K562 (cell line): ENCODE data around the gene MLST8. TPM values are rescaled to one million over a fixed set of nuclear protein-coding genes. Genes with fewer than 3 reads are reported as not detected.

Experiments used
- ATAC-seq: fragments of 200-7000 bp; cut with Tn5 transposase; 3 replicates; pipeline ENCODE4 v1.9.1; 2020; ENCODE audit warnings: moderate library complexity
- BruUV-seq: library from RNA; stranded (reverse); fragments of 400-500 nt; replicated peaks from 2 replicates; lab custom pipeline; 2021; lab: Mats Ljungman, UMichigan
- CTCF ChIA-PET: fragments of 300-600 bp; formaldehyde crosslinking; extraction: SDS; loops from one replicate; lab custom pipeline; 2021; ENCODE audit warnings: low intra/inter-chr PET ratio; lab: Yijun Ruan, JAX
- POLR2A ChIA-PET: fragments of 300-600, 350-650 bp; sonication (Branson Sonifier 250); formaldehyde crosslinking; extraction: SDS; loops from one replicate; lab custom pipeline; 2021; ENCODE audit warnings: antibody characterized with exemption, inconsistent platforms; lab: Yijun Ruan, JAX
- DNase-seq, 4 experiments: peaks; one replicate each; pipeline versions ENCODE4 v3.0.0 to v3.0.0-alpha.2; 2011 to 2018; ENCODE audit warnings: low spot score in 3 of 4, mixed read lengths in 3 of 4; ENCODE audit errors: extremely low read depth in 1 of 4
- FAIRE-seq: peaks from 2 replicates; lab custom pipeline; 2011; peaks lifted over from hg19 to GRCh38; lab: Jason Lieb, UNC
- H2AFZ ChIP-seq: 2 replicates; pipeline ENCODE4 v1.6.0; 2011; ENCODE audit warnings: low read depth, low read length, control low read depth, inconsistent platforms
- H3K27ac ChIP-seq: fragments of 200-600 bp; 3 replicates; pipeline ENCODE4 v1.8.0; 2011; ENCODE audit warnings: low read depth, mild to moderate bottlenecking, control low read depth, inconsistent platforms, low read length, moderate library complexity, mixed read lengths; ENCODE audit errors: extremely low read depth
- H3K27me3 ChIP-seq, 2 experiments: fragments of 300-600 bp in 1 of 2; 2 replicates in 1 of 2; 3 replicates in 1 of 2; pipeline versions ENCODE4 v1.6.0 to v1.8.0; 2011; ENCODE audit warnings: inconsistent platforms in 2 of 2, low read length in 2 of 2, mild to moderate bottlenecking in 1 of 2, mixed read lengths in 1 of 2, moderate library complexity in 1 of 2; ENCODE audit not compliant: control insufficient read depth in 2 of 2, insufficient read depth in 2 of 2
- H3K36me3 ChIP-seq: fragments of 300-600 bp; 3 replicates; pipeline ENCODE4 v1.8.0; 2011; ENCODE audit warnings: mild to moderate bottlenecking, low read length, inconsistent platforms; ENCODE audit not compliant: control insufficient read depth, insufficient read depth
- H3K4me1 ChIP-seq, 2 experiments: fragments of 200-600 bp in 1 of 2; replicated peaks in 1 of 2; 2 replicates in 1 of 2; 3 replicates in 1 of 2; pipeline versions ENCODE4 v1.5.1 to v1.8.0; 2011; ENCODE audit warnings: inconsistent platforms in 2 of 2, low read length in 2 of 2, mild to moderate bottlenecking in 1 of 2, mixed read lengths in 1 of 2, moderate library complexity in 1 of 2; ENCODE audit not compliant: control insufficient read depth in 2 of 2, insufficient read depth in 2 of 2
- H3K4me2 ChIP-seq: 2 replicates; pipeline ENCODE4 v1.6.1; 2011; ENCODE audit warnings: low read length, control low read depth, inconsistent platforms, mixed read lengths; ENCODE audit not compliant: insufficient read depth
- H3K4me3 ChIP-seq: fragments of 200-600 bp; sonication (generic), shearing (Covaris generic); 2 replicates; pipeline ENCODE4 v1.5.1; 2016; ENCODE audit warnings: control low read depth, inconsistent platforms
- H3K79me2 ChIP-seq: fragments of 200-600 bp; 3 replicates; pipeline ENCODE4 v1.8.0; 2011; ENCODE audit warnings: low read length, inconsistent platforms; ENCODE audit not compliant: control insufficient read depth, insufficient read depth
- H3K9ac ChIP-seq, 2 experiments: 2 replicates each; pipeline versions ENCODE4 v1.6.0 to v1.6.1; 2011; ENCODE audit warnings: low read depth in 2 of 2, low read length in 2 of 2, control low read depth in 1 of 2, inconsistent platforms in 1 of 2, mild to moderate bottlenecking in 1 of 2, mixed read lengths in 1 of 2; ENCODE audit not compliant: insufficient read depth in 1 of 2
- H3K9me1 ChIP-seq: one replicate; pipeline ENCODE4 v1.6.0; 2011; ENCODE audit warnings: inconsistent platforms, mild to moderate bottlenecking, low read length, moderate library complexity; ENCODE audit not compliant: control insufficient read depth, insufficient read depth
- H3K9me3 ChIP-seq: replicated peaks from 2 replicates; pipeline ENCODE4 v1.5.1; 2011; ENCODE audit warnings: low read depth, low read length, inconsistent platforms; ENCODE audit not compliant: control insufficient read depth, insufficient read depth
- H4K20me1 ChIP-seq: replicated peaks from 2 replicates; pipeline ENCODE4 v1.6.1; 2011; ENCODE audit warnings: low read length, inconsistent platforms, mixed read lengths; ENCODE audit not compliant: control insufficient read depth, insufficient read depth
- CEBPB ChIP-seq: fragments of 450-650 bp; IDR thresholded peaks from 2 replicates; pipeline ENCODE4 v1.6.1; 2016; ENCODE audit warnings: missing genetic modification characterization, missing compliant biosample characterization
- HNRNPL ChIP-seq: fragments of 200-400 bp; formaldehyde crosslinking; IDR thresholded peaks from 2 replicates; pipeline ENCODE4 v1.6.1; 2017; ENCODE audit warnings: low read depth, mild to moderate bottlenecking, low read length
- IRF2 ChIP-seq: sonication (generic); formaldehyde crosslinking; IDR thresholded peaks from 2 replicates; pipeline ENCODE4 v1.8.1; 2022; ENCODE audit warnings: mild to moderate bottlenecking, missing genetic modification reagents
- RBFOX2 ChIP-seq: fragments of 200-400 bp; formaldehyde crosslinking; IDR thresholded peaks from 2 replicates; pipeline ENCODE4 v1.6.1; 2017; ENCODE audit warnings: low read depth, mild to moderate bottlenecking, low read length, moderate library complexity
- ZNF407 ChIP-seq: fragments of 450-650 bp; IDR thresholded peaks from 2 replicates; pipeline ENCODE4 v1.6.1; 2016; ENCODE audit warnings: low read depth
- WGBS: fragments of 100-300 bp; shearing (Covaris generic); methylation state at CpG from one replicate; pipeline ENCODE4 v1.1.6; 2016; ENCODE audit warnings: low coverage, mixed read lengths; ENCODE audit not compliant: insufficient coverage; ENCODE audit errors: missing lambda C conversion rate; 5-methylcytosine and 5-hydroxymethylcytosine counted together
- in situ Hi-C: fragments of 300-500 bp; cut with MboI; formaldehyde crosslinking; loops from 4 replicates; pipeline ENCODE4 v1.15.0; 2018; ENCODE audit warnings: inconsistent platforms, mixed read lengths
- intact Hi-C: fragments of 100-400 bp; cut with micrococcal nuclease; formaldehyde crosslinking; loops from 2 replicates; pipeline ENCODE4 v1.14.2; 2022
- polyA plus RNA-seq, 8 experiments: library from polyadenylated mRNA; depleted of rRNA in 4 of 8; stranded (reverse) in 5 of 8; unstranded in 3 of 8; fragments of >200 nt; fragmentation: Nextera tagmentation in 2 of 8; fragmentation: Illumina TruSeq in 1 of 8; extraction: Ambion mirVana in 2 of 8; extraction: Trizol in 1 of 8; gene quantifications; 2 replicates each; pipeline versions ENCODE4 v1.2.1 to v1.2.3, GENCODE V29; 2011 to 2014; ENCODE audit warnings: inconsistent platforms in 1 of 8, missing spikeins in 1 of 8
- total RNA-seq, 7 experiments: library from RNA; depleted of rRNA in 6 of 7; stranded (reverse); fragments of >200 nt in 6 of 7; fragmentation: Illumina TruSeq in 2 of 7; extraction: Trizol in 2 of 7; gene quantifications; 2 replicates each; pipeline versions ENCODE4 v1.2.1 to v1.2.3, GENCODE V29; 2011 to 2021; ENCODE audit warnings: low replicate concordance in 1 of 7

MLST8 gene
- total and polyA plus RNA-seq, 9 of the 15 experiments (the other 6 are each of a cell fraction or from before 2014, with no cell fraction given) = 1.5 to 116 (median 43.3) TPM

GRCh38 chr16:2173916-2174315 lies 31.3 kb upstream of the MLST8 start:
- no peaks in the 10 kb centered on the region for H3K79me2 ChIP-seq
- H2AFZ ChIP-seq = no peak overlapping the region
- H3K4me3 ChIP-seq = no peak overlapping the region
- no peak for ATAC-seq
- H3K27me3 ChIP-seq = no peaks in the 10 kb centered on the region
- no TSS peak for BruUV-seq
- CTCF ChIA-PET = no interaction called here
- H3K9me1 ChIP-seq = no peaks in the 10 kb centered on the region
- FAIRE-seq = no peak
- DNase-seq = no peak
- peak overlapping the region in 1 of 2 experiments; percentile 20; a peak in 1 of 4 replicates for H3K9ac ChIP-seq
- POLR2A ChIA-PET = interaction anchor here (4.3 kb wide), 1 partner anchor 19 kb away, joined by 27 read pairs; the partner anchor contains the start of gene TRAF7
- no peaks in the 10 kb centered on the region for H3K9me3 ChIP-seq
- H3K27ac ChIP-seq = no peak overlapping the region
- H3K36me3 ChIP-seq = peaks cover 75% of the 10 kb centered on the region; the same call in 1 of the 3 replicates
- WGBS = 89% methylated on average over 4 of the region's 4 CpGs
- no peaks in the 10 kb centered on the region; the same call in 1 of the 2 replicates for H4K20me1 ChIP-seq
- TF ChIP-seq RBFOX2 = peak; percentile 39; the same call in 1 of the 2 replicates
- 0 out of 2 replicates have a peak, but pooled peaks have one; percentile 42 for TF ChIP-seq HNRNPL
- TF ChIP-seq IRF2 (CRISPR knock-in tag) = no peak
- no peak overlapping the region for H3K4me2 ChIP-seq
- in situ Hi-C loops (no loop called here), intact Hi-C loops (no loop called here)
- H3K4me1 ChIP-seq = peaks cover 0 to 60% of the 10 kb centered on the region in 2 experiments; a peak in 2 of 5 replicates

- no peaks in the 10 kb centered on the region for H3K27me3 ChIP-seq
- ChIA-PET CTCF (no interaction called here), POLR2A (interaction anchor here (0.5 to 4.3 kb wide), 4 partner anchors 12 to 142 kb away, joined by 3 to 27 read pairs (median 4); partner anchors contain the start of gene TRAF7)
- H3K4me3 ChIP-seq = no peak overlapping the region
- intact Hi-C loops (no loop called here), in situ Hi-C loops (no loop called here)
- peaks cover 69% of the 10 kb centered on the region; the same call in 1 of the 3 replicates for H3K36me3 ChIP-seq
- no peaks in the 10 kb centered on the region; the same call in 1 of the 2 replicates for H4K20me1 ChIP-seq
- H3K4me2 ChIP-seq = no peak overlapping the region
- DNase-seq (no peak), FAIRE-seq (no peak), ATAC-seq (no peak)
- no peak overlapping the region for H2AFZ ChIP-seq
- H3K9ac ChIP-seq = peak overlapping the region in 1 of 2 experiments; percentile 20; a peak in 1 of 4 replicates
- H3K9me3 ChIP-seq = no peaks in the 10 kb centered on the region
- 89% methylated on average over 19 of the region's 21 CpGs for WGBS
- no peaks in the 10 kb centered on the region for H3K79me2 ChIP-seq
- H3K9me1 ChIP-seq = no peaks in the 10 kb centered on the region
- BruUV-seq = no TSS peak
- peaks cover 0 to 65% of the 10 kb centered on the region in 2 experiments; a peak in 2 of 5 replicates for H3K4me1 ChIP-seq
- H3K27ac ChIP-seq = no peak overlapping the region
- no peak for TF ChIP-seq ZNF407
- TF ChIP-seq CEBPB (tag) = peak; percentile 58
Measured at GRCh38 chr16:2174396-2175131, 30.7 kb upstream of the MLST8 start.
